GM18861 (cell line): ENCODE results near the gene UPB1.
"Not testable (repeated sequence)": the region's sequence is repeated elsewhere in the genome, so short reads cannot be mapped to it uniquely, and the experiment has no call there.

ENCODE experiments used
- ATAC-seq: cut with Tn5 transposase; IDR thresholded peaks from one replicate; pipeline ENCODE4 v1.9.1; 2021; ENCODE audit not compliant: unreplicated experiment

The UPB1 gene

GRCh38 chr22:24526191-24526590 is 31.1 kb downstream of the UPB1 start:
- no peak for ATAC-seq

- ATAC-seq = no peak
These were observed 34.8 kb downstream of the UPB1 start for GRCh38 chr22:24529898-24530297.

GRCh38 chr22:24530968-24531367 is 35.8 kb downstream of the UPB1 start:
- ATAC-seq = not testable (repeated sequence)

- no peak for ATAC-seq
These were observed 36.9 kb downstream of the UPB1 start for GRCh38 chr22:24532075-24532474.

- ATAC-seq = no peak
These were observed 40.2 kb downstream of the UPB1 start for GRCh38 chr22:24535348-24535747.

- ATAC-seq = no peak
These were observed 41.0 kb downstream of the UPB1 start for GRCh38 chr22:24536089-24536488.

GRCh38 chr22:24540470-24540869 is 45.3 kb downstream of the UPB1 start:
- no peak for ATAC-seq

- no peak for ATAC-seq
These were observed 46.8 kb downstream of the UPB1 start for GRCh38 chr22:24541681-24542515.

GRCh38 chr22:24542641-24543040 is 47.5 kb downstream of the UPB1 start:
- ATAC-seq = no peak

- no peak for ATAC-seq
These were observed 48.1 kb downstream of the UPB1 start for GRCh38 chr22:24543185-24543601.

- no peak for ATAC-seq
These were observed 48.6 kb downstream of the UPB1 start for GRCh38 chr22:24543679-24544243.

GRCh38 chr22:24548812-24549211 is 53.7 kb downstream of the UPB1 start:
- no peak for ATAC-seq

- no peak for ATAC-seq
These were observed 55.1 kb downstream of the UPB1 start for GRCh38 chr22:24550028-24550901.

- ATAC-seq = no peak
These were observed 55.8 kb downstream of the UPB1 start for GRCh38 chr22:24550902-24551435.

- ATAC-seq = not testable (repeated sequence)
These were observed 57.6 kb downstream of the UPB1 start for GRCh38 chr22:24552503-24553286.

GRCh38 chr22:24553597-24554312 is 58.6 kb downstream of the UPB1 start:
- ATAC-seq = no peak

GRCh38 chr22:24554313-24555164 is 59.4 kb downstream of the UPB1 start, which contains the start of gene GUCD1:
TSS of gene GUCD1 (minus strand) at chr22:24555138. CDS start at chr22:24554991, 147 bp downstream.
- ATAC-seq = no peak

- ATAC-seq = peak; percentile 49
These were observed 60.3 kb downstream of the UPB1 start, which contains the start of gene SNRPD3 for GRCh38 chr22:24555165-24556039. TSS of gene SNRPD3 (plus strand) at chr22:24555999. CDS start at chr22:24557675, 1,676 bp downstream.
